ENCODE data around the gene TAF5. TPM values are rescaled to one million over a fixed set of nuclear protein-coding genes. Genes with fewer than 3 reads are reported as not detected.
"Not testable (repeated sequence)": the region's sequence is repeated elsewhere in the genome, so short reads cannot be mapped to it uniquely, and the experiment has no call there.

Gene TAF5
- total RNA-seq, 5 donors from 2014 or later (not counting 1 experiment from before 2014, with no cell fraction given), result 5.6 to 7.0 (median 6.3) TPM

GRCh38 chr10:103350517-103351260 lies 17.1 kb upstream of the TAF5 start, which contains the start of gene PCGF6:
TSS of gene PCGF6 (minus strand) at chr10:103351140. CDS start at chr10:103351066, 74 bp downstream.
- H3K4me1 ChIP-seq (ENCODE audit: control insufficient read depth in 1 of 2, extremely low read depth in 1 of 2, insufficient read depth in 2 of 2, low read length in 2 of 2), result peaks cover 2 to 17% of the 10 kb centered on the region in 2 experiments
- Mint-ChIP-seq H3K9me3 (no peaks in the 10 kb centered on the region), H3K27ac (peak within 1 kb of the TSS; percentile 74 to 82), H3K27me3 (no peaks in the 10 kb centered on the region), H3K36me3 (no peaks in the 10 kb centered on the region), H3K4me1 (peaks cover 12 to 14% (median 14%) of the 10 kb centered on the region in 3 donors), H3K4me3 (peak within 1 kb of the TSS; percentile 86 to 87 (median 87))
- peak within 1 kb of the TSS; percentile 71 to 78 for H3K4me3 ChIP-seq (ENCODE audit: control insufficient read depth in 1 of 2, extremely low read depth in 1 of 2, low read length in 1 of 2)
- H3K27me3 ChIP-seq (replicated peaks in 1 of 2; ENCODE audit: control insufficient read depth in 2 of 2, extremely low read depth in 1 of 2, insufficient read depth in 2 of 2, low read length in 1 of 2), result no peaks in the 10 kb centered on the region
- no peaks in the 10 kb centered on the region for H3K9me3 ChIP-seq
- DNase-seq (peak; percentile 16 to 77 (median 48)), ATAC-seq (replicated peaks in 1 of 4) (peak; percentile 88 to 92 (median 88))
- ChIA-PET POLR2A (interaction anchor here in 1 of 2 donors (0.6 kb wide), 1 partner anchor 45 kb away, joined by 7 read pairs; no protein-coding TSS in a partner anchor), CTCF (interaction anchor here (0.6 to 1.1 kb wide), 3 partner anchors 43 to 433 kb away, joined by 3 read pairs; partner anchors contain the start of gene CNNM2 (in 1 of the 2))
- H3K36me3 ChIP-seq (ENCODE audit: control insufficient read depth in 2 of 2, extremely low read depth in 1 of 2, insufficient read depth in 1 of 2, low read length in 1 of 2), result peaks cover 0 to 10% of the 10 kb centered on the region in 2 donors
- WGBS (ENCODE audit: insufficient coverage), result under 1% methylated on average over 80 of the region's 82 CpGs
- H3K27ac ChIP-seq (ENCODE audit: low read length), result peak within 1 kb of the TSS; percentile 38

GRCh38 chr10:103353281-103353680 lies 14.5 kb upstream of the TAF5 start:
- peaks cover 2 to 17% of the 10 kb centered on the region in 2 experiments for H3K4me1 ChIP-seq (ENCODE audit: control insufficient read depth in 1 of 2, extremely low read depth in 1 of 2, insufficient read depth in 2 of 2, low read length in 2 of 2)
- no CpG with 5 or more reads among the region's 2 CpGs for WGBS (ENCODE audit: insufficient coverage)
- H3K4me3 ChIP-seq (ENCODE audit: control insufficient read depth in 1 of 2, extremely low read depth in 1 of 2, low read length in 1 of 2), result no peak overlapping the region
- H3K36me3 ChIP-seq (ENCODE audit: control insufficient read depth in 2 of 2, extremely low read depth in 1 of 2, insufficient read depth in 1 of 2, low read length in 1 of 2), result peaks cover 0 to 2% of the 10 kb centered on the region in 2 donors
- H3K27ac ChIP-seq (ENCODE audit: low read length), result no peak overlapping the region
- no peaks in the 10 kb centered on the region for H3K9me3 ChIP-seq
- ChIA-PET CTCF (interaction anchor here in 1 of 2 donors (0.7 kb wide), 1 partner anchor 18 kb away, joined by 3 read pairs; no protein-coding TSS in a partner anchor), POLR2A (no interaction called here)
- Mint-ChIP-seq H3K27me3 (no peaks in the 10 kb centered on the region), H3K4me3 (peak overlapping the region in 1 of 3 donors; percentile 14), H3K9me3 (no peaks in the 10 kb centered on the region), H3K36me3 (no peaks in the 10 kb centered on the region), H3K27ac (no peak overlapping the region), H3K4me1 (peaks cover 12 to 14% (median 14%) of the 10 kb centered on the region in 3 donors)
- DNase-seq (no peak), ATAC-seq (replicated peaks in 1 of 4) (no peak)
- H3K27me3 ChIP-seq (replicated peaks in 1 of 2; ENCODE audit: control insufficient read depth in 2 of 2, extremely low read depth in 1 of 2, insufficient read depth in 2 of 2, low read length in 1 of 2), result no peaks in the 10 kb centered on the region

- H3K27ac ChIP-seq (ENCODE audit: low read length); H3K27me3 Mint-ChIP-seq; H3K9me3 Mint-ChIP-seq; H3K27ac Mint-ChIP-seq; H3K36me3 Mint-ChIP-seq; H3K4me3 ChIP-seq (ENCODE audit: control insufficient read depth in 1 of 2, extremely low read depth in 1 of 2, low read length in 1 of 2); H3K27me3 ChIP-seq (replicated peaks in 1 of 2; ENCODE audit: control insufficient read depth in 2 of 2, extremely low read depth in 1 of 2, insufficient read depth in 2 of 2, low read length in 1 of 2); H3K9me3 ChIP-seq; DNase-seq; H3K4me1 Mint-ChIP-seq; ATAC-seq (replicated peaks in 1 of 4); H3K4me3 Mint-ChIP-seq; H3K36me3 ChIP-seq (ENCODE audit: control insufficient read depth in 2 of 2, extremely low read depth in 1 of 2, insufficient read depth in 1 of 2, low read length in 1 of 2); POLR2A ChIA-PET; CTCF ChIA-PET: not testable (repeated sequence)
- 93% methylated on average over 3 of the region's 4 CpGs for WGBS (ENCODE audit: insufficient coverage)
- peaks cover 2 to 11% of the 10 kb centered on the region in 2 experiments for H3K4me1 ChIP-seq (ENCODE audit: control insufficient read depth in 1 of 2, extremely low read depth in 1 of 2, insufficient read depth in 2 of 2, low read length in 2 of 2)
These were observed 13.2 kb upstream of the TAF5 start for GRCh38 chr10:103354567-103354966.

GRCh38 chr10:103355906-103356599 lies 11.7 kb upstream of the TAF5 start:
- no peaks in the 10 kb centered on the region for H3K27me3 ChIP-seq (replicated peaks in 1 of 2; ENCODE audit: control insufficient read depth in 2 of 2, extremely low read depth in 1 of 2, insufficient read depth in 2 of 2, low read length in 1 of 2)
- H3K36me3 Mint-ChIP-seq, result no peaks in the 10 kb centered on the region
- DNase-seq, result no peak
- POLR2A ChIA-PET, result no interaction called here
- no peaks in the 10 kb centered on the region for H3K36me3 ChIP-seq (ENCODE audit: control insufficient read depth in 2 of 2, extremely low read depth in 1 of 2, insufficient read depth in 1 of 2, low read length in 1 of 2)
- peaks cover 2 to 3% of the 10 kb centered on the region in 2 experiments for H3K4me1 ChIP-seq (ENCODE audit: control insufficient read depth in 1 of 2, extremely low read depth in 1 of 2, insufficient read depth in 2 of 2, low read length in 2 of 2)
- 72% methylated on average over 2 of the region's 5 CpGs for WGBS (ENCODE audit: insufficient coverage)
- no peak overlapping the region for H3K4me3 Mint-ChIP-seq
- no peak for ATAC-seq (replicated peaks in 1 of 4)
- no peak overlapping the region for H3K4me3 ChIP-seq (ENCODE audit: control insufficient read depth in 1 of 2, extremely low read depth in 1 of 2, low read length in 1 of 2)
- H3K4me1 Mint-ChIP-seq, result peaks cover 4% of the 10 kb centered on the region in 3 donors
- no peak overlapping the region for H3K27ac Mint-ChIP-seq
- no peaks in the 10 kb centered on the region for H3K9me3 Mint-ChIP-seq
- CTCF ChIA-PET, result no interaction called here
- no peaks in the 10 kb centered on the region for H3K9me3 ChIP-seq
- H3K27me3 Mint-ChIP-seq, result no peaks in the 10 kb centered on the region
- no peak overlapping the region for H3K27ac ChIP-seq (ENCODE audit: low read length)

GRCh38 chr10:103359493-103359892 lies 8.3 kb upstream of the TAF5 start:
- H3K36me3 ChIP-seq (ENCODE audit: control insufficient read depth in 2 of 2, extremely low read depth in 1 of 2, insufficient read depth in 1 of 2, low read length in 1 of 2); H3K4me1 Mint-ChIP-seq; H3K9me3 Mint-ChIP-seq; ATAC-seq (replicated peaks in 1 of 4); H3K27ac Mint-ChIP-seq; H3K36me3 Mint-ChIP-seq; H3K4me1 ChIP-seq (ENCODE audit: control insufficient read depth in 1 of 2, extremely low read depth in 1 of 2, insufficient read depth in 2 of 2, low read length in 2 of 2); DNase-seq; H3K9me3 ChIP-seq; H3K4me3 Mint-ChIP-seq; H3K27me3 Mint-ChIP-seq; H3K27ac ChIP-seq (ENCODE audit: low read length); H3K4me3 ChIP-seq (ENCODE audit: control insufficient read depth in 1 of 2, extremely low read depth in 1 of 2, low read length in 1 of 2); POLR2A ChIA-PET; H3K27me3 ChIP-seq (replicated peaks in 1 of 2; ENCODE audit: control insufficient read depth in 2 of 2, extremely low read depth in 1 of 2, insufficient read depth in 2 of 2, low read length in 1 of 2); CTCF ChIA-PET: not testable (repeated sequence)
- 86% methylated on average over 2 of the region's 4 CpGs for WGBS (ENCODE audit: insufficient coverage)

- H3K27ac ChIP-seq (ENCODE audit: low read length); CTCF ChIA-PET; H3K9me3 ChIP-seq; H3K27ac Mint-ChIP-seq; ATAC-seq (replicated peaks in 1 of 4); DNase-seq; H3K4me3 ChIP-seq (ENCODE audit: control insufficient read depth in 1 of 2, extremely low read depth in 1 of 2, low read length in 1 of 2); H3K36me3 ChIP-seq (ENCODE audit: control insufficient read depth in 2 of 2, extremely low read depth in 1 of 2, insufficient read depth in 1 of 2, low read length in 1 of 2); POLR2A ChIA-PET; H3K27me3 ChIP-seq (replicated peaks in 1 of 2; ENCODE audit: control insufficient read depth in 2 of 2, extremely low read depth in 1 of 2, insufficient read depth in 2 of 2, low read length in 1 of 2); H3K4me1 Mint-ChIP-seq; H3K36me3 Mint-ChIP-seq; H3K4me1 ChIP-seq (ENCODE audit: control insufficient read depth in 1 of 2, extremely low read depth in 1 of 2, insufficient read depth in 2 of 2, low read length in 2 of 2); H3K27me3 Mint-ChIP-seq; H3K4me3 Mint-ChIP-seq; H3K9me3 Mint-ChIP-seq: not testable (repeated sequence)
- WGBS (ENCODE audit: insufficient coverage), result 86% methylated on average over 8 of the region's 9 CpGs
These were observed 7.0 kb upstream of the TAF5 start for GRCh38 chr10:103360791-103361190.

All from T-cell (primary cell).